Inflammatory macrophage treated with lipopolysaccharide for 4 hours (primary cell): ENCODE results near the gene UBAC2.
"Not testable (repeated sequence)": the region's sequence is repeated elsewhere in the genome, so short reads cannot be mapped to it uniquely, and the experiment has no call there.

Experiments used
- DNase-seq: peaks from one replicate; pipeline ENCODE4 v3.0.0-alpha.2; 2020

UBAC2 gene

DNA sequence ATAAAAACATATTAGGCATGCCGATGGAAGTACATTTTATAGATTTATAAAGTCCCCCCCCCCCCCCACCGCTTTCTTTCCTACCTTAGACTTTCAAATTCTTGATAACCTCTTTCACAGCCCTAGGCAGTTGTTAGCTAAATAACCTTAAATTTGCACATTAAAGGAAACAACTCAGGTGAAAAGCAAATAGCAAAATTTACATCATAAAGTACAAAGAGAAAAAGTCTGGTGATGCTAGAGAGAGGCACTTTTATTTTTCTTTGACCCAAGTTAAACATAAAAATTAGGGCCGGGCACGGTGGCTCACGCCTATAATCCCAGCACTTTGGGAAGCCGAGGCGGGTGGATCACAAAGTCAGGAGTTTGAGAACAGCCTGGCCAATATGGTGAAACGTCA lies 15.0 kb upstream of the UBAC2 start:
- no peak for DNase-seq

DNA sequence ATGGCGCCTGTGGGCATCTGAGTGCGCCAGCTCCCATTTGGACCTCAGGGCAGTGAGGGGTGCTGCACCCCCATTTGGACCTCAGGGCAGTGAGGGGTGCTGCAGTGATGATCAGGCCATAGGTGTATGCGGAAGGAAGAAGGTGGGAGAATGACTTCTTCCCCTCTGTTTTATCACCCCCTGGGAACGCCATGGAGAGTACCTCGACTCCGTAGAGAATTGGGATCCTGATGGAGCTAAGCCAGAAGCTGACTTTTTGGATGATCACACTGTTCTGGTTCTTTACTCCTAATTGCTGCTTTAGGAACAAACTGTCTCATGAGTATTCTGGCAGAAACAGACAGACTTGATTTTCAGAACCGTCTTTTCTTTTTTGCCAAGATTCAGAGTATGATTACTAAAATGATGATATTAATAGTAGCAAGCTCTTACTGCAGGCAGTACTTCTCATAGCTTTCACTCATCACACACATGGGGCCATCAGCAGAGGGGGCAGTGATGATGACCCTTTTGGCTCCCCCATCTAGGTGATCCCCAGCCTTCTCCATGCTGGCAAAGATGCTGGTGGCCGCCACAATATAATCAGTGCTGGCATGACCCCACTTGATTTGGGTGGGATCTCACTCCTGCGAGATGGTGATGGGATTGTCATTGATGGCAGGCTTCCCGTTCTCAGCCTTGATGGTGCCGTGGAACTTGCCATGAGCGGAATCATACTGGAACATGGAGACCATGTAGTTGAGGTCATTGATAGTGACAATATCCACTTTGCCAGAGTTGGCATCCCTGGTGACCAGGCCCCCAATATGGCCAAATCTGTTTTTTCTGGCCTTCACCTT lies 10.3 kb upstream of the UBAC2 start:
- DNase-seq = no peak

DNA sequence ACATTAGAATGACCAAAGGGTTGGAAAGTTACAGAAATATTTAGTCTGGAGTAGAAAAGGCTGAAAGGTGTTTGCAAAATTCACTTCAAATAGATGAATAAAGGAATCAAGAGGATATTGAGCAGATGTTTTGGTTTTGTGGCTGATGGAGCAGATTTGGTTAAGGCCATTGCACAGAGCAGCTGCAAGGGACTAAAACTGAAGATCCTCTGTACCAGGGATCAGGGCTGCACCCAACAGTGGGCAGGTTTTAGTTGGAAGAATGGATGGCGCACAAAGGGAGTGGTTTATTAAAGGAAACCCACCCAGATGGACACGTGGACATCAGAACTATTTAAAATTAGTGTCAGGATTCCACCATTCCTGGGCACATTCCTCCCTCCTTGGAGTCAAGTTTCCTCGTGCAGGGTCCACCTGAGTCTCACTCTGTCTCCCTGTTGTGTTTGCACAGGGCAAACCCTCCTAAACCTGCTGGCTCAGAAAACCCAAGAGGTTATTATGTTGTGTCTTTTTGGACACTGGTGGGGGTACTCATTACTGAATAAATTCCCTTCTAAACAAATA lies 9.2 kb upstream of the UBAC2 start:
- no peak for DNase-seq

DNA sequence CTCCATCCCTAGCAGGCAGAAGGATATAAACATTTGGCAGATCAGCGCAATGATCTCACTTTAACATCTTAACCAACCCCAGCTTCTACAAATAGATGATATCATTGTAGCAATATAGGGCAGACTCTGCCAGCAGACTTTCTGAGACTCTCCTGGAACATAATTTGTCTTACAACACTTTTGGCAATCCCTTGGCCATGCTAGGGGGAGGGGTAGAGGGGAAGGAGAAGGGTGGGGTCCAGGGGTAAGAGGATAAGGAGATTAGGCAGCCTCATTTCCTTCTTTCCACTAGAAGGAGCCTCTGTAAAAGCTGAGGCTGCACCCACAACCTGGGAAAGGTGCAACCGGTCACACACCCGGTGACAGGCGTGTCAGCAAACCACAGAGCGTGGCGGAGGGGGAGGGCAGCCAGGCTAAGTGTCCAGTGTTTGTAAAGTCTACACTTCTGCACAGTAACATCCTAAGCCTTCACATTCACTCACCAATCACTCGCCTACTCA lies 8.7 kb upstream of the UBAC2 start:
- DNase-seq = no peak

DNA sequence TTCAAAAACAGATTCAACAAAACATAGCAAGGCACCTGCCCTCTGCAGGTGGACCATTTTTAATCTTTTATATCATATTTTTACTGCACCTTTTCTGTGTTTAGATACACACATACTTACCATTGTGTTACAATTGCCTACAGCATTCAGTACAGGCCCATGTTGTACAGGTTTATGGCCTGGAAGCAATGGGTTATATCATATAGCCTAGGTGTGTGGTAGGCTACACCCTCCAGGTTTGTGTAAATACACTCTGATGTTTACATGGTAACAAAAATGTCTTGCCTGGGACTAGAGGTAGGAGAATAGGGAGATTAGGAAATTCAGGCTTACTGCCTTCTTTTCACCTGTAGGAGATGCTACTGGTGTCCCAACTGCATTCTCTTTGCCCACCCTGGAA lies 8.2 kb upstream of the UBAC2 start:
- no peak for DNase-seq

DNA sequence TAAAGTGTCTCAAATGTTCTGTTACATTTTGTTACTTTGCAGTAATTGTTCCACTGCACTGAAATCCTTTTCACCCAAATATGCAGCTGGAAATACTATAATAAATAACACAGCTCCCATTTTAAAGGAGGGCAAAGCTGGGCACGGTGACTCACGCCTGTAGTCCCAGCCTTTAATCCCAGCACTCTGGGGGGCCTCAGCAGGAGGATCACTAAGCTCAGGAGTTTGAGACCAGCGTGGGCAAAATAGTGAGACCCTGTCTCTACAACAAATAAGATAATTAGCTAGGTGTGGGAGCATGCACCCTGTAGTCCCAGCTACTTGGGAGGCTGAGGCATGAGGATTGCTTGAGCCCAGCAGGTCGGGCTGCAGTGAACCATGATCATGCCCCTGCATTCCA lies 7.5 kb upstream of the UBAC2 start:
- DNase-seq = no peak

DNA sequence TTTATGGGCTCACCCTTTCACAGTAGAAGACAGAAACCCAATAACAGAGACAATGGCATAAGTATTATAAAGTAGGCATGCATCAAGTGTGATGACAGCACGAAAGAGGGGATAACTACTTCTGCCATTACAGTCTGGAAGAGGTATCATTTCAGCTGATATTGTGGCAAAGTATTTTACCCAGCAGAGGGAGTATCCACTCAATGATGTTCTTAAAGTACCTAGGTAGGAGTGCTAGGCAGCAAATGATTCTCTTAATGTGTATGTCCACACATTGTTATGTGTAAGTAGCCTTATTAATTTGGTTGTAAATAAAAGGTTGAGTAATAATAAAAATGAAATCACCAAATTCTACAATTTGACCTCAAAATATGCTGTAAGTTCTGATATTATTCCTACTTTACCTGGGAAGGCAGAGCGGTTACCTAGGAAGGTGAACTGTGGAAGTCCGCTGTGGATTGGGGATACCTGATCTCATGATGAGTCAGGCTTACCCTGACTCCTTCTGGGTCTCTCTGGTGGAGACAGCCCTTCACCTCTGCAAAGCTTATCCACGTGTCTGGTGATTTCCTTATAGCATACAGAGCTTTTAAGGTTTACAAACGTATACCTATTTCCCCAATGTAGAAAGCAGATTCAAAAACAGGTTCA lies 4.1 kb upstream of the UBAC2 start:
- DNase-seq = no peak

DNA sequence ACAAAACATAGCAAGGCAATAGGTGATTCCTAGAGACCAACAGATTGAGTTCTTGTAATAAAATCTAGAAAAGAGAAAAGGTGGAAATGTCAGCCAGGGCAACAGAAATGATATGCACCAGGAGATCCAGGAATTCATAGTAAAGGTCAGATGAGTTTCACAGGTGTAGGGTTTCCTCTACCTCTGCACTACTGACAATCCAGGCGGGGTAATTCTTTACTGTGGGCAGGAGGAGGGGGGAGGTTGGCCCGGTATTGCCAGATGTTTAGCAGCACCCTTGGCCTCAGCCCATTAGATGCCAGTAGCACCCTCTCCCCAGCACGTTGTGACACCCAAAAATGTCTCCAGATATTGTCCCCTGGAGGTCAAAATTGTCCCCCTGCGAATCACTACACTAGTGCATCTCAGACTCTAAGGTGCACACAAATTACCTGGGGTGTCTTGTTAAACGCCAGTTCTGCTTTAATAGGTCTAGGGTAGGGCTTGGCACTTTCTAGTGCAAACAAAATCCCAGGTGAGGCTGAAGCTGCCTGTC lies 3.5 kb upstream of the UBAC2 start:
- no peak for DNase-seq

DNA sequence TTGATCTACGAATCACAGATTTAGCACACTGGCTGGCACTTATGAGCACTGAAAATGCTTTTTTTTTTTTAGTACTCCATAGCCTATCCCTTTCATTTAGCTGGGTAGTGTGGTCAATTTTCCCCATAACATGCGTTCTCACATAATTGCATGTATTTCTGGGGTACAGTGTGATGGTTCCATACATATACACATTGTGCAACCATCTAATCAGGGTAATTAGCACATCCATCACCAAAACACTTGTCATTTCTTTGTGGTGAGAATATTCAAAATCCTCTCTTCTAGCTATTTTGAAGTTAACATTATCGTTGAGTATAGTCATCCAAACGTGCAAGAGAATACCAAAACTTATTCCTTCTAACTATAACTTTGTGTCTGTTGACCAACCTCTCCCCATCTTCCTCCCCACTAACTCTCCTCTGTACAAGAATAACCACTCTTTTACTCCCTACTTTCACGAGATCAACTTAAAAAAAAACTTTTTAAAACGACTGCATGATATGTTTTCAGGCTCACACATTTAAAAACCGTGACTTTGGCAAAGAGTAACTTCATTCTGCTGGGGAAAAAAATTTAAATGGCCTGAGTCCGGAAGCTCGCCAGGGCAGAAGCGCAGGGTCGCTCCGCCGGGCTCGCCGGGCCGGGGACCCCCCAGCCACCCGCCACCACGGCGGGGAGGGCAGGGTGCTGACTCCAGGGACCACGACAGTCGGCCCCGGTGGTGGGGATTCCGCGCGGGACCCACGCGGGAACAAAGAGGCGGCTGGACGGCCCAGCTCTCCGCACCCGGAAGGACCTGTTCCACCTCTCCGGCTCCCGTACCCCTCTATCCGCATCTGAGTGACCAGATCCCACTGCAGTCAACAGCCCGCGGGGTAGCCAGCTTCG lies 868 bp upstream of the UBAC2 start:
- no peak for DNase-seq

DNA sequence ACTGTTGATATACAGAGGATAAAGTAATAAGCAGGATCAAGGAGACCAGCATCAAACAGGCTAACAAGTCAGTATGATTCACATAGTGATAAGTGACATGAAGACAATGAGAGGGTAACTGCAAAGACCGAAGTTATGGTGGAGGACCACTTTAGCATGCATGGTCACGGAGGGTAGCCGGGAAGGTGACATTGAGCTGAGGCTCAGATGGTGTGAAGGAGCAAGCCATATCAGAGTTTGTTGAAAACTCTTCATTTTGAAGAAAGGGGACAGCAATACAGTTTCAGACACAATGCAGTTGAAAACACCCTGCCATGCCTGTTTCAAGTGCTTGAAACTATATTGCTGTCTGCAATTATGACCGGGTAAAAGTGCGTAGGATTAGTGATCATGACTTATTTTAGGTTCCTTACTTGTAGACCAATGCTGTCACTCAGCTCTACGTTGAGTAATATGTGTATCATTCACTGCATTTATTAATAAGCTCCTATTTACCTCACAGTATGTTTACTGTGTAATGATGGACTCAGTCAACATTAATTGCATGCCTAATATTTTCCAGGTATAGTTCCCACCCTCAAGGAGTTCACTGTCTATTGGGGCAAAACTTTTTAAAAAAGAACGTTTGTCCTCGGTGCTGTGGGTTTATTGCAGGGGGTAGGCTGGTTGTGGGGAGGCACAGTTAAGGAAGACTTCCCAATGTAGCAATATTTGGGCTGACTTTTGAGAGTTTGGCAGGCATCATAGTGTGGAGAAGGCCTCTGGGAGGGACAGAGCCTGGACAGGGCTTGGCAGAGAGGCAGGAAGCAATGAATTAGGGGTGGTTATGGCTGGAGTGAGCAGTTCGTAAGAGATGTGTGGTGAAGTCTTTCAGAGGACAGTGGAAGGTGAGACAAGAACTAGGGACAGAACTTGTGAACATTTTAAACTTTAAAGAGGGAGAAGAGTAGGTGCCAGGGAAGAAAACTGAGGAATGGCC lies 3.2 kb downstream of the UBAC2 start:
- DNase-seq = peak; percentile 51

DNA sequence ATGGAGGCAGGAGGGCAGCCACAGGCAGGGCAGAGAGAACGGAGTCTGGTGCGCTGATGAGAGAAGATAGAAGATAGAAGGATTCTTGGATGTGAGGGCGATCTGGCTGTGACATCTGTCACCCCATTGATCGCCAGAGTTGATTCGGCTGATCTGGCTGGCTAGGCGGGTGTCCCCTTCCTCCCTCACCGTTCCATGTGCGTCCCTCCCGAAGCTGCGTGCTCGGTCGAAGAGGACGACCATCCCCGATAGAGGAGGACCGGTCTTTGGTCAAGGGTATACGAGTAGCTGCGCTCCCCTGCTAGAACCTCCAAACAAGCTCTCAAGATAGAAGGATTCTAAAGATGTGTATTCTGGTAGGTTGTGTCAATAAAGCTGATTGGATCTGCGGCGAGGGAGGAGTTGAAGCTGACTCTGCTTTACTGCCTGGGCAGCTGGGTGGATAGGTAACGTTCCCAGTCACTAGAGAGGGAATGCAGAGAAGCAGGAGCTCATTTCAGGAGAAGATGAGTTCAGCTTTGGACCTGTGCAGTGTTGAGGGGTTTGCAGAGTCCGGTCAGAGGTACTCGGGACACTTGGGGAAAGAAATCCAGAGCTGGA lies 5.1 kb downstream of the UBAC2 start:
- DNase-seq = no peak

DNA sequence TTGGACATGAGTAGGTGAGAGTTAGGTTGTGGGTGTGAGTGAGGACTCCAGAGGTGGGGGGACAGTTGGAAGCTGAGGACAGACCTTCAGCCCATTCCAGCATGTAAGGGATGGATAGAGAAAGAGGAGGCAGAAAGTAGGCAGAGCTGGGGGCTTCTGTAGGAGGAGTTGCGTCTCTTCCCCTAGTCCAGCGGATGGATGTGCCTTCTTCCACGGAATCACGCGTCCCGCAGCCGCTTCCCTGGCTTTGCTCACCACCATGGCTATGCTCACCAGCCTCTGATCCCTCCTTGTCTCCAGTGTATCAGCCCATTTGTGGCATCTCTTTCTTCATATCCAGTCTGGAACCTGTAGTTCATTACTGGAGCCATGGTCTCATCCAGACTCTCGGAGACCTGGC lies 5.6 kb downstream of the UBAC2 start:
- DNase-seq = no peak

DNA sequence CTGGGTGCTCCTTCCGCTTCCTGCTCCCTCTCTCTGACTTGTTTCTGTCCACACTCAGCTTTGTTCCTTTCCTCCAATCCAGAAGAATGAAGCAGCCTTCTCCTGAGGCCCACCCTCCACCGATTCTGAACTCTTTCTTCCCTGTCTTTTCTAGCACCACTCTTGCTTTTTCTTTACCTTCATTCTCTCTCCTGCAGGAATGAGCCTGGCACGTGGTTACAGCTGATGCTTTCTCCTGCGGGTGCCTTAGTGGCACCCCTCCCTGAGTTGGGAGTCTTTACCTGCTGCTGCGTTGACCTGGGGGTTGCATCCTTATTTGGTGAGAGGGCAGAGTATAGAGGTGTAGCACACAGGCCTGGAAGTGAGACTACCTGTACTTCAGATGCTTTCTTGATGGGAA lies 6.2 kb downstream of the UBAC2 start:
- no peak for DNase-seq

DNA sequence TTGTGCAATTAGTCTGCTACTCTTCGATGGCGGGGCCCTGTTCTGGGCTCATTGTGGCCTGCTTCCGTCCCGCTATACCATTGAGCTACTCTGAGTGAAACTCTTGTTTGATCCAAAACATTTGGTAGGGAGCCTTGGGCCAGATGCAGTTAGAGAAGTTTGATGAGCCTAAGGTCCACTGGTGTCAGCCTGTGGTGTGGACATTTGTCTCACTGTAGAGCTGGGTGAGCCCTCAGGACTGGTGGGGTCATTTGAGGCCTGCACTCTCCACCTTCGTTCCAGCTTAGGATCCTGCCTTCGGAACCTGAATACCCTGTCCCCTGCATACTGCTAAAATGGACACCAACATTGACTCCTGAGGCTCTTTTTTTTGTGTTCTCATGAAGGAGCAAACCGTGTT lies 6.9 kb downstream of the UBAC2 start:
- DNase-seq = no peak

DNA sequence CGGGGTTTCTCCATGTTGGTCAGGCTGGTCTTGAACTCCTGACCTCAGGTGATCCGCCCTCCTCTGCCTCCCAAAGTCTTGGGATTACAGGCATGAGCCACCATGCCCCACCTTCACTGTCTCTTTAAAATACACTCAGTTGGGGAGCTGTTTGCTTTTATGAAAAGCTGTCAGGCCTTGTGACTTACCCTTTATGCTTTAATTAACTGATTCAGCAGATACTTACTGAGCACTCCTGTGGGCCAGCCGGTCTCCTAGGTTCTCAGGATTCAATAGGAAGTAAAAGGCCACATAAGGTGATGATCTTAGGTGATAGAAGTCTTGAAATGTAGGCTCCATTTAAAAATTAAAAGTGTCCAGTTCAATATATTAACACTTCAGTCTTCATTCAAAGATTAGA lies 7.5 kb downstream of the UBAC2 start:
- no peak for DNase-seq

DNA sequence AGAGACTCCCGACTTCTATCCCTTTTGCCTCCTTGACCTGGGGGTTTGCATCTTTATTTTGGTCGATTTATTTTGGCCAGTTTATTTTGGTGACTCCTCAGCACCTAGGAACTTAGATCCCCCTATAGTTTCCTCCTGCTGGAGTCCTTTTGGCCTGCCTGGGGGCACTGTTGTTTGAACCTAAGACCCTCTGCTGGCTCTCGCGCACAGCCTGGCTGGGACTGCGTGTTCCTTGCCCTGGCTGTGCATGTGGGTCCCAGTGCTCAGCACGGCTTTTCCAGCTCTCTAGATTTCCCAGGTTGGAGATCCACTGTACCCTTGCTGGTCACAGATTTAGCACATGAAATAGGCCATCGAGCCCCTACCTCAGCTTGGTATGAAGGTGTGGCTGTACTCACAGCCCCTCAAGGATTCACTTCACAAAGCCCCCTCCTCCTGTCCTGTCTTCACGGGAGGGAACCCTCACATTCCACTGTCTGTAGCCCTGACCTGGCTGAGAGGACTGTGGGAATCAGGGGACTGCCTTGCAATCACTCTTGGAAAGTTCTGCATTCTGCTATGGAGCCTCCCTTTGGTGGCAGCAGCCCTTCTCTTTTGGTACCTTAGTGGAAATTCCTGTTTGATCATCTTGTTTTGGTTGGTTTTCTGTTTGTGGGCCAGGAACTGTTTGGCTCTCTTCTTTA lies 8.3 kb downstream of the UBAC2 start:
- no peak for DNase-seq

DNA sequence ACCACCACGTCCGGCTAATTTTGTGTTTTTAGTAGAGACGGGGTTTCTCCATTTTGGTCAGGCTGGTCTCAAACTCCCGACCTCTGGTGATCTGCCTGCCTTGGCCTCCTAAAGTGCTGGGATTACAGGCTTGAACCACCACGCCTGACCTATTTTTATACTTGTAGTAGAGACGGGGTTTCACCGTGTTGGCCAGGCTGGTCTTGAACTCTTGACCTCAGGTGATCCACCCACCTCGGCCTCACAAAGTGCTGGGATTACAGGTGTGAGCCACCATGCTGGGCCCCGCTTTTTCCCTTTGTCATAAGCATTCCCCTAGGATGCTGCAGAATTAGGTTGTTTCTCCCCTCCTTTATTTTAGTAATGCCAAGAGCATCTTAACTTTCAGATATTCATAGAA lies 10.0 kb downstream of the UBAC2 start:
- not testable (repeated sequence) for DNase-seq

DNA sequence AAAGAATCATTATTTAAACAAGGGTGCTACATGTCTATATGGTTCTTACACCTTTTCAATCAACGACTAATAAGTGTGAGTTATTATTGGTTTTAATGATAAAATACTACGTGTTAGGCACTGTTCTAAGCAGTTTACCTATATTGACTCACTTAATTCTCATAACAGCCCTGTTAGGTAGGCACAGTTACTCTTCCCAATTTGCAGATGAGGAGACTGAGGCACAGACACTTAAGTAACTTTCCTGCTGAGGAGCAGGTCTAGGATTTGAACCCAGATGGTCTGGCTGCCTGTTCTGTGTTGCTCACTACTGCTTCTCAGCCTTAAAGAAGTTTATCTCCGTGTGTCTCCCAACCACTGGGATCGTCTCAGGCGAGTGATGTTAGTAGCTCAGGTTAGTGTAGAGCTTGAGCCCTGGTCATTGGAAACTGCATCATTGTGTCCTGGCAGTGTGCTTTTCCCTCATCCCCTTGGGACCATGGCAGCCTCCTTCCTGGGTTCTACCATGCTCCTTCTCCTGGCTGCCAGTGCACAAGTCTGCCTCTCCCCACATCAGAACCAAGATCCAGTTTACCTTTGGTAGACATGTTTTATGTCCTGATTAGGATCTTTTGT lies 10.9 kb downstream of the UBAC2 start:
- no peak for DNase-seq

DNA sequence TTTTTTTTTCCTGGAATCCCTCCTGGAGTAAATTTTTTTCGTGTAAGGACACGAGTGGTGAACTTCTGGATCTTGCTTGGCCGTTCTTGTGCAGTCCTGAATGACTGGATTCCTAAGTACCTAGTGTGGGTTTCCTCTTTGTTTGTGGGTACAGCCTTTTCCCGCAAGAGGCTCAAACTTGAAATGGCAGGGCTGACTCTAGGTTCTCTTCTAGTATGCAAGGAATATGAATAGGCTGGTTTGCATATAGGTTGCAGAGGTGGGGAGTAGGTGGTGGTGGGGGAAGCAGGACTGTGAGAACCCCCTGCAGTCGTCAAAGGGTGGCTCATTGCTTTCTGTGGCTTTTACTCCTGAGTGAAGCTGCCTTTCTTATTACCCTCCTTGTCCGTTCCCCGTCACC lies 13.6 kb downstream of the UBAC2 start:
- no peak for DNase-seq

DNA sequence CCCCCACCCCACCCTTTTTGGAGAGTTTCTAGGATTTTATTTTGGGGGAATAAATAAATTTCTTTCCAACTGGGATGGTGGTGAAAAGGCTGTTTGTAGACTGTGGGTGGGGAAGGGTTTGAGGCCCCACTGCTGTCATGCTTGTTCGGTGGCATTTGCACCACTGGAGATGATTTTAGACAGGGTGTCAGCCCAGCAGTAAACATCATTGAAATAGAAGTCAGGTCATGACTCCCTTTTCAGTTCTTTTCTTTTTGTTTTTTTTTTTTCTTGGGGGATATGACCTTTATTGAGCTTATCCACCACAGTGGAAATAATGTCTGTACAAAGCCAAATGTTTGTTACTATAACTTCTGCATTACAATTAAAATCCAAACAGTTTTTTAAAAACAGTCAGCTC lies 14.1 kb downstream of the UBAC2 start:
- DNase-seq = no peak
